K562 (cell line): ENCODE results near the gene STRADB. TPM values are rescaled to one million over a fixed set of nuclear protein-coding genes. Genes with fewer than 3 reads are reported as not detected.

ENCODE experiments used
- ATAC-seq: fragments of 200-7000 bp; cut with Tn5 transposase; 3 replicates; pipeline ENCODE4 v1.9.1; 2020; ENCODE audit warnings: moderate library complexity
- BruUV-seq: library from RNA; stranded (reverse); fragments of 400-500 nt; replicated peaks from 2 replicates; lab custom pipeline; 2021; lab: Mats Ljungman, UMichigan
- CTCF ChIA-PET: fragments of 300-600 bp; formaldehyde crosslinking; extraction: SDS; loops from one replicate; lab custom pipeline; 2021; ENCODE audit warnings: low intra/inter-chr PET ratio; lab: Yijun Ruan, JAX
- POLR2A ChIA-PET: fragments of 300-600, 350-650 bp; sonication (Branson Sonifier 250); formaldehyde crosslinking; extraction: SDS; loops from one replicate; lab custom pipeline; 2021; ENCODE audit warnings: antibody characterized with exemption, inconsistent platforms; lab: Yijun Ruan, JAX
- DNase-seq, 4 experiments: peaks; one replicate each; pipeline versions ENCODE4 v3.0.0 to v3.0.0-alpha.2; 2011 to 2018; ENCODE audit warnings: low spot score in 3 of 4, mixed read lengths in 3 of 4; ENCODE audit errors: extremely low read depth in 1 of 4
- FAIRE-seq: peaks from 2 replicates; lab custom pipeline; 2011; peaks lifted over from hg19 to GRCh38; lab: Jason Lieb, UNC
- H2AFZ ChIP-seq: 2 replicates; pipeline ENCODE4 v1.6.0; 2011; ENCODE audit warnings: low read depth, low read length, control low read depth, inconsistent platforms
- H3K27ac ChIP-seq: fragments of 200-600 bp; 3 replicates; pipeline ENCODE4 v1.8.0; 2011; ENCODE audit warnings: low read depth, mild to moderate bottlenecking, control low read depth, inconsistent platforms, low read length, moderate library complexity, mixed read lengths; ENCODE audit errors: extremely low read depth
- H3K27me3 ChIP-seq, 2 experiments: fragments of 300-600 bp in 1 of 2; 2 replicates in 1 of 2; 3 replicates in 1 of 2; pipeline versions ENCODE4 v1.6.0 to v1.8.0; 2011; ENCODE audit warnings: inconsistent platforms in 2 of 2, low read length in 2 of 2, mild to moderate bottlenecking in 1 of 2, mixed read lengths in 1 of 2, moderate library complexity in 1 of 2; ENCODE audit not compliant: control insufficient read depth in 2 of 2, insufficient read depth in 2 of 2
- H3K36me3 ChIP-seq: fragments of 300-600 bp; 3 replicates; pipeline ENCODE4 v1.8.0; 2011; ENCODE audit warnings: mild to moderate bottlenecking, low read length, inconsistent platforms; ENCODE audit not compliant: control insufficient read depth, insufficient read depth
- H3K4me1 ChIP-seq, 2 experiments: fragments of 200-600 bp in 1 of 2; replicated peaks in 1 of 2; 2 replicates in 1 of 2; 3 replicates in 1 of 2; pipeline versions ENCODE4 v1.5.1 to v1.8.0; 2011; ENCODE audit warnings: inconsistent platforms in 2 of 2, low read length in 2 of 2, mild to moderate bottlenecking in 1 of 2, mixed read lengths in 1 of 2, moderate library complexity in 1 of 2; ENCODE audit not compliant: control insufficient read depth in 2 of 2, insufficient read depth in 2 of 2
- H3K4me2 ChIP-seq: 2 replicates; pipeline ENCODE4 v1.6.1; 2011; ENCODE audit warnings: low read length, control low read depth, inconsistent platforms, mixed read lengths; ENCODE audit not compliant: insufficient read depth
- H3K4me3 ChIP-seq: fragments of 200-600 bp; sonication (generic), shearing (Covaris generic); 2 replicates; pipeline ENCODE4 v1.5.1; 2016; ENCODE audit warnings: control low read depth, inconsistent platforms
- H3K79me2 ChIP-seq: fragments of 200-600 bp; 3 replicates; pipeline ENCODE4 v1.8.0; 2011; ENCODE audit warnings: low read length, inconsistent platforms; ENCODE audit not compliant: control insufficient read depth, insufficient read depth
- H3K9ac ChIP-seq, 2 experiments: 2 replicates each; pipeline versions ENCODE4 v1.6.0 to v1.6.1; 2011; ENCODE audit warnings: low read depth in 2 of 2, low read length in 2 of 2, control low read depth in 1 of 2, inconsistent platforms in 1 of 2, mild to moderate bottlenecking in 1 of 2, mixed read lengths in 1 of 2; ENCODE audit not compliant: insufficient read depth in 1 of 2
- H3K9me1 ChIP-seq: one replicate; pipeline ENCODE4 v1.6.0; 2011; ENCODE audit warnings: inconsistent platforms, mild to moderate bottlenecking, low read length, moderate library complexity; ENCODE audit not compliant: control insufficient read depth, insufficient read depth
- H3K9me3 ChIP-seq: replicated peaks from 2 replicates; pipeline ENCODE4 v1.5.1; 2011; ENCODE audit warnings: low read depth, low read length, inconsistent platforms; ENCODE audit not compliant: control insufficient read depth, insufficient read depth
- H4K20me1 ChIP-seq: replicated peaks from 2 replicates; pipeline ENCODE4 v1.6.1; 2011; ENCODE audit warnings: low read length, inconsistent platforms, mixed read lengths; ENCODE audit not compliant: control insufficient read depth, insufficient read depth
- AFF4 ChIP-seq: sonication (generic); formaldehyde crosslinking; IDR thresholded peaks from 2 replicates; pipeline ENCODE4 v1.8.0; 2023; ENCODE audit warnings: mild to moderate bottlenecking, missing genetic modification reagents
- E2F8 ChIP-seq: fragments of 450-650 bp; IDR thresholded peaks from 2 replicates; pipeline ENCODE4 v1.7.1; 2018; ENCODE audit warnings: mild to moderate bottlenecking, low read depth; ENCODE audit not compliant: partially characterized antibody
- ETS2 ChIP-seq: IDR thresholded peaks from 2 replicates; pipeline ENCODE4 v1.6.1; 2016; ENCODE audit warnings: borderline replicate concordance, missing genetic modification characterization, mild to moderate bottlenecking, moderate library complexity, missing compliant biosample characterization; ENCODE audit not compliant: poor library complexity, severe bottlenecking
- GATAD2A ChIP-seq: fragments of 450-650 bp; IDR thresholded peaks from 2 replicates; pipeline ENCODE4 v1.6.1; 2017
- L3MBTL2 ChIP-seq: fragments of 450-650 bp; IDR thresholded peaks from 2 replicates; pipeline ENCODE4 v1.6.1; 2016; ENCODE audit warnings: mild to moderate bottlenecking, moderate library complexity
- NCOA2 ChIP-seq, 2 experiments: fragments of 450-650 bp; IDR thresholded peaks; 2 replicates each; pipeline ENCODE4 v1.6.1; 2018; ENCODE audit warnings: mild to moderate bottlenecking in 2 of 2, moderate library complexity in 1 of 2; ENCODE audit not compliant: partially characterized antibody in 2 of 2
- NELFE ChIP-seq: IDR thresholded peaks from 2 replicates; pipeline ENCODE4 v1.6.1; 2011; ENCODE audit warnings: mild to moderate bottlenecking; ENCODE audit not compliant: insufficient read depth, insufficient read length
- NFE2L1 ChIP-seq: fragments of 450-650 bp; IDR thresholded peaks from 2 replicates; pipeline ENCODE4 v1.6.1; 2016; ENCODE audit warnings: missing genetic modification characterization, low read depth, mild to moderate bottlenecking, missing compliant biosample characterization, moderate library complexity, borderline replicate concordance
- NR1H2 ChIP-seq: sonication (generic); formaldehyde crosslinking; IDR thresholded peaks from 2 replicates; pipeline ENCODE4 v1.4.0; 2020; ENCODE audit warnings: mild to moderate bottlenecking, missing genetic modification reagents
- POLR2H ChIP-seq: IDR thresholded peaks from 2 replicates; pipeline ENCODE4 v1.6.1; 2016; ENCODE audit warnings: missing genetic modification characterization, low read depth, mild to moderate bottlenecking, control low read depth, missing compliant biosample characterization, moderate library complexity
- RB1 ChIP-seq: fragments of 450-650 bp; IDR thresholded peaks from 2 replicates; pipeline ENCODE4 v1.6.1; 2017; ENCODE audit warnings: low read depth, mild to moderate bottlenecking
- ZFPM2 ChIP-seq: fragments of 250-450 bp; sonication (Bioruptor Pico); IDR thresholded peaks from 2 replicates; pipeline ENCODE4 v1.5.1; 2022; ENCODE audit warnings: mild to moderate bottlenecking
- ZNF12 ChIP-seq: sonication (generic); formaldehyde crosslinking; IDR thresholded peaks from 2 replicates; pipeline ENCODE4 v1.4.0; 2020; ENCODE audit warnings: mild to moderate bottlenecking, missing genetic modification reagents
- ZNF134 ChIP-seq: fragments of 250-450 bp; sonication (Bioruptor Pico); conservative IDR thresholded peaks from 2 replicates; pipeline ENCODE4 v1.4.0; 2020
- ZNF431 ChIP-seq: sonication (generic); formaldehyde crosslinking; IDR thresholded peaks from 2 replicates; pipeline ENCODE4 v1.8.0; 2022; ENCODE audit warnings: mild to moderate bottlenecking, missing genetic modification reagents
- ZNF436 ChIP-seq: fragments of 250-450, 450-650 bp; sonication (Bioruptor Pico); formaldehyde crosslinking; IDR thresholded peaks from 2 replicates; pipeline ENCODE4 v1.7.0; 2020; ENCODE audit warnings: mild to moderate bottlenecking
- ZNF589 ChIP-seq: fragments of 200-800 bp; sonication (Bioruptor generic); IDR thresholded peaks from 2 replicates; pipeline ENCODE4 v1.6.1; 2016; ENCODE audit warnings: low read depth, missing genetic modification characterization, missing compliant biosample characterization
- ZNF668 ChIP-seq: fragments of 250-450 bp; sonication (Bioruptor Pico); IDR thresholded peaks from 2 replicates; pipeline ENCODE4 v1.8.0; 2022; ENCODE audit warnings: mild to moderate bottlenecking, inconsistent platforms
- WGBS: fragments of 100-300 bp; shearing (Covaris generic); methylation state at CpG from one replicate; pipeline ENCODE4 v1.1.6; 2016; ENCODE audit warnings: low coverage, mixed read lengths; ENCODE audit not compliant: insufficient coverage; ENCODE audit errors: missing lambda C conversion rate; 5-methylcytosine and 5-hydroxymethylcytosine counted together
- in situ Hi-C: fragments of 300-500 bp; cut with MboI; formaldehyde crosslinking; loops from 4 replicates; pipeline ENCODE4 v1.15.0; 2018; ENCODE audit warnings: inconsistent platforms, mixed read lengths
- intact Hi-C: fragments of 100-400 bp; cut with micrococcal nuclease; formaldehyde crosslinking; loops from 2 replicates; pipeline ENCODE4 v1.14.2; 2022
- polyA plus RNA-seq, 8 experiments: library from polyadenylated mRNA; depleted of rRNA in 4 of 8; stranded (reverse) in 5 of 8; unstranded in 3 of 8; fragments of >200 nt; fragmentation: Nextera tagmentation in 2 of 8; fragmentation: Illumina TruSeq in 1 of 8; extraction: Ambion mirVana in 2 of 8; extraction: Trizol in 1 of 8; gene quantifications; 2 replicates each; pipeline versions ENCODE4 v1.2.1 to v1.2.3, GENCODE V29; 2011 to 2014; ENCODE audit warnings: inconsistent platforms in 1 of 8, missing spikeins in 1 of 8
- total RNA-seq, 7 experiments: library from RNA; depleted of rRNA in 6 of 7; stranded (reverse); fragments of >200 nt in 6 of 7; fragmentation: Illumina TruSeq in 2 of 7; extraction: Trizol in 2 of 7; gene quantifications; 2 replicates each; pipeline versions ENCODE4 v1.2.1 to v1.2.3, GENCODE V29; 2011 to 2021; ENCODE audit warnings: low replicate concordance in 1 of 7

STRADB gene
- total and polyA plus RNA-seq, 9 of the 15 experiments (the other 6 are each of a cell fraction or from before 2014, with no cell fraction given): 6.9 to 30.6 (median 15.7) TPM

- no peak overlapping the region for H3K4me3 ChIP-seq
- FAIRE-seq (no peak), ATAC-seq (no peak), DNase-seq (no peak)
- H3K27me3 ChIP-seq: no peaks in the 10 kb centered on the region
- no peaks in the 10 kb centered on the region for H3K79me2 ChIP-seq
- no peaks in the 10 kb centered on the region for H3K4me1 ChIP-seq
- no peak overlapping the region for H2AFZ ChIP-seq
- no peak overlapping the region for H3K9ac ChIP-seq
- H3K9me1 ChIP-seq: no peaks in the 10 kb centered on the region
- intact Hi-C loops (no loop called here), in situ Hi-C loops (no loop called here)
- H3K36me3 ChIP-seq: no peaks in the 10 kb centered on the region
- H3K9me3 ChIP-seq: 0 out of 2 replicates have a peak, but pooled peaks cover 4% of the 10 kb centered on the region
- WGBS: 6% methylated on average over 3 of the region's 4 CpGs
- H3K4me2 ChIP-seq: no peak overlapping the region
- ChIA-PET POLR2A (interaction anchor here (0.6 kb wide), 1 partner anchor 92 kb away, joined by 3 read pairs; no protein-coding TSS in a partner anchor), CTCF (no interaction called here)
- no peak overlapping the region for H3K27ac ChIP-seq
- no peaks in the 10 kb centered on the region for H4K20me1 ChIP-seq
- BruUV-seq: no TSS peak
- TF ChIP-seq ZNF12 (CRISPR knock-in tag): no peak
- no peak for TF ChIP-seq NR1H2 (CRISPR knock-in tag)
- TF ChIP-seq E2F8: no peak
- TF ChIP-seq NFE2L1 (tag): no peak
- no peak for TF ChIP-seq ETS2
- no peak for TF ChIP-seq ZNF431 (CRISPR knock-in tag)
- TF ChIP-seq ZNF436 (CRISPR knock-in tag): no peak
- TF ChIP-seq ZFPM2: no peak
- no peak for TF ChIP-seq POLR2H (tag)
- TF ChIP-seq NELFE: no peak
- no peak for TF ChIP-seq ZNF134 (CRISPR knock-in tag)
- TF ChIP-seq GATAD2A: no peak
- TF ChIP-seq ZNF668 (CRISPR knock-in tag): no peak
- TF ChIP-seq AFF4: no peak
- no peak for TF ChIP-seq ZNF589
- TF ChIP-seq NCOA2 (IDR thresholded peaks at IDR 0.05; ENCODE audit: partially characterized antibody in 2 of 2): no peak
- TF ChIP-seq L3MBTL2: no peak
- TF ChIP-seq RB1: no peak
These were observed 65.6 kb downstream of the STRADB start for GRCh38 chr2:201517094-201517493.
